Measurements from ENCODE around the gene UGT1A9. TPM values are rescaled to one million over a fixed set of nuclear protein-coding genes. Genes with fewer than 3 reads are reported as not detected.

Gene UGT1A9
- polyA plus RNA-seq (not detected in 2 replicates), polyA minus RNA-seq (not detected in 2 replicates)

- H4K20me1 ChIP-seq (ENCODE audit: insufficient read depth) = no peaks in the 10 kb centered on the region
- H3K27me3 ChIP-seq (ENCODE audit: insufficient read depth, low read depth, low read length) = no peaks in the 10 kb centered on the region
- no peak within 1 kb of the TSS for H3K4me2 ChIP-seq (ENCODE audit: low read length)
- no peak within 1 kb of the TSS for H3K4me3 ChIP-seq (ENCODE audit: low read length)
- no peaks in the 10 kb centered on the region for H3F3A ChIP-seq (ENCODE audit: insufficient read depth, low read length, poor library complexity, severe bottlenecking)
- no peaks in the 10 kb centered on the region for H3K9me3 ChIP-seq (ENCODE audit: low read length)
- H3K9ac ChIP-seq (ENCODE audit: low read length) = no peak within 1 kb of the TSS
- H3K9me2 ChIP-seq (ENCODE audit: insufficient read depth, low read length) = no peaks in the 10 kb centered on the region
- no peak within 1 kb of the TSS for H3K27ac ChIP-seq (ENCODE audit: low read length)
- H2AFZ ChIP-seq (ENCODE audit: low read depth, low read length) = no peak within 1 kb of the TSS
- H3K36me3 ChIP-seq (ENCODE audit: insufficient read depth, low read length) = no peaks in the 10 kb centered on the region
- TF ChIP-seq MXI1 (conservative IDR thresholded peaks at IDR 0.05; ENCODE audit: poor library complexity, severe bottlenecking) = no peak
- no peak for TF ChIP-seq POLR2AphosphoS5 (IDR thresholded peaks at IDR 0.05)
- no peak for TF ChIP-seq CTCF (IDR thresholded peaks at IDR 0.05; ENCODE audit: poor library complexity, severe bottlenecking)
- TF ChIP-seq EP300 (conservative IDR thresholded peaks at IDR 0.05; ENCODE audit: poor library complexity, severe bottlenecking) = no peak
- TF ChIP-seq EZH2 (IDR thresholded peaks at IDR 0.05; ENCODE audit: borderline replicate concordance, insufficient read depth, low read length, poor library complexity, severe bottlenecking) = no peak
- no peak for TF ChIP-seq REST (IDR thresholded peaks at IDR 0.05; ENCODE audit: borderline replicate concordance)
- no peaks in the 10 kb centered on the region for H3K79me2 ChIP-seq (replicated peaks; ENCODE audit: insufficient read depth, low read length)
Observed at GRCh38 chr2:233671290-233672161, at the start of gene UGT1A9. Gene UGT1A9 (plus strand): TSS chr2:233671898. CDS start chr2:233671935, 37 bp downstream.

GRCh38 chr2:233627331-233628025, 44.2 kb upstream of the UGT1A9 start:
- no peak overlapping the region for H3K4me2 ChIP-seq (ENCODE audit: low read length)
- no peaks in the 10 kb centered on the region for H3K79me2 ChIP-seq (replicated peaks; ENCODE audit: insufficient read depth, low read length)
- H3K4me3 ChIP-seq (ENCODE audit: low read length) = no peak overlapping the region
- no peak overlapping the region for H3K9ac ChIP-seq (ENCODE audit: low read length)
- no peaks in the 10 kb centered on the region for H3K9me3 ChIP-seq (ENCODE audit: low read length)
- no peak overlapping the region for H2AFZ ChIP-seq (ENCODE audit: low read depth, low read length)
- no peaks in the 10 kb centered on the region for H3K36me3 ChIP-seq (ENCODE audit: insufficient read depth, low read length)
- no peak for TF ChIP-seq EZH2 (IDR thresholded peaks at IDR 0.05; ENCODE audit: borderline replicate concordance, insufficient read depth, low read length, poor library complexity, severe bottlenecking)
- TF ChIP-seq REST (IDR thresholded peaks at IDR 0.05; ENCODE audit: borderline replicate concordance) = no peak
- TF ChIP-seq POLR2AphosphoS5 (IDR thresholded peaks at IDR 0.05) = no peak
- no peak for TF ChIP-seq CTCF (IDR thresholded peaks at IDR 0.05; ENCODE audit: poor library complexity, severe bottlenecking)
- TF ChIP-seq RAD21 (conservative IDR thresholded peaks at IDR 0.05) = no peak
- no peak for TF ChIP-seq MXI1 (conservative IDR thresholded peaks at IDR 0.05; ENCODE audit: poor library complexity, severe bottlenecking)
- TF ChIP-seq EP300 (conservative IDR thresholded peaks at IDR 0.05; ENCODE audit: poor library complexity, severe bottlenecking) = no peak
- TF ChIP-seq SMC3 (conservative IDR thresholded peaks at IDR 0.05; ENCODE audit: poor library complexity) = no peak
- H3F3A ChIP-seq (ENCODE audit: insufficient read depth, low read length, poor library complexity, severe bottlenecking) = no peaks in the 10 kb centered on the region
- H4K20me1 ChIP-seq (ENCODE audit: insufficient read depth) = no peaks in the 10 kb centered on the region
- no peaks in the 10 kb centered on the region for H3K27me3 ChIP-seq (ENCODE audit: insufficient read depth, low read depth, low read length)
- H3K9me2 ChIP-seq (ENCODE audit: insufficient read depth, low read length) = no peaks in the 10 kb centered on the region
- H3K27ac ChIP-seq (ENCODE audit: low read length) = no peak overlapping the region

Data from neural cell (in vitro differentiated cells).